ENCODE measurements around the gene LHPP. TPM values are rescaled to one million over a fixed set of nuclear protein-coding genes. Genes with fewer than 3 reads are reported as not detected.

The LHPP gene
- total and polyA plus RNA-seq, 10 of the 15 experiments (the other 5 are each of a cell fraction or from before 2014, with no cell fraction given): 0.79 to 9.8 (median 6.7) TPM

GRCh38 chr10:124616040-124616835, 154.6 kb downstream of the LHPP start:
- H3K9me3 ChIP-seq (replicated peaks; ENCODE audit: control insufficient read depth, insufficient read depth, low read length): no peaks in the 10 kb centered on the region
- H2AFZ ChIP-seq (ENCODE audit: control insufficient read depth, low read depth, low read length): no peak overlapping the region
- intact Hi-C loops (cut with micrococcal nuclease; ENCODE audit: unreplicated experiment) (no loop called here), in situ Hi-C loops (cut with MboI) (no loop called here)
- BruUV-seq (replicated peaks): no TSS peak
- H3K79me2 ChIP-seq (ENCODE audit: control insufficient read depth, insufficient read depth, low read length): no peaks in the 10 kb centered on the region
- TF ChIP-seq TCF12 (IDR thresholded peaks at IDR 0.05; ENCODE audit: low read depth, low read length) (no peak), IKZF2 (IDR thresholded peaks at IDR 0.05) (no peak), HSF1 (IDR thresholded peaks at IDR 0.05; ENCODE audit: low read depth, low read length) (no peak), NKRF (conservative IDR thresholded peaks at IDR 0.05) (no peak), STAT3 (IDR thresholded peaks at IDR 0.05; ENCODE audit: low read depth, low read length) (no peak), PAX5 (IDR thresholded peaks at IDR 0.05; ENCODE audit: borderline replicate concordance, low read depth, low read length) (no peak), USF1 (IDR thresholded peaks at IDR 0.05; ENCODE audit: borderline replicate concordance, extremely low read length, insufficient read depth, low read depth, low read length) (no peak), BCLAF1 (IDR thresholded peaks at IDR 0.05) (no peak), GABPA (IDR thresholded peaks at IDR 0.05; ENCODE audit: low read depth) (no peak), EED (IDR thresholded peaks at IDR 0.05; ENCODE audit: low read depth) (no peak), HDGF (IDR thresholded peaks at IDR 0.05) (no peak), CTCF (IDR thresholded peaks at IDR 0.05 in 2 of 3, conservative IDR thresholded peaks at IDR 0.05 in 1 of 3; ENCODE audit: control insufficient read depth in 2 of 3, extremely low read depth in 1 of 3, insufficient read depth in 1 of 3, low read depth in 3 of 3, low read length in 3 of 3) (no peak), SMARCA5 (IDR thresholded peaks at IDR 0.05) (no peak)
- H3K4me2 ChIP-seq (ENCODE audit: control insufficient read depth, insufficient read depth): no peak overlapping the region
- no peak for FAIRE-seq
- no peak for DNase-seq (ENCODE audit: low read depth, low spot score)
- no peaks in the 10 kb centered on the region for H4K20me1 ChIP-seq (ENCODE audit: control insufficient read depth, insufficient read depth)
- peaks cover 0 to 7% of the 10 kb centered on the region in 2 experiments; a peak in 2 of 4 replicates for H3K36me3 ChIP-seq (ENCODE audit: control insufficient read depth in 2 of 2, insufficient read depth in 2 of 2, low read length in 1 of 2)
- no peak overlapping the region for H3K27ac ChIP-seq (ENCODE audit: control insufficient read depth, insufficient read depth)
- ChIA-PET SMC1A (ENCODE audit: uncharacterized antibody, unreplicated experiment) (interaction anchor here (1.0 kb wide), 1 partner anchor 81 kb away, joined by 3 read pairs; no protein-coding TSS in a partner anchor), POLR2A (interaction anchor here (0.7 kb wide), 1 partner anchor 57 kb away, joined by 3 read pairs; no protein-coding TSS in a partner anchor), RAD21 (ENCODE audit: unreplicated experiment) (interaction anchor here (1.7 kb wide), 1 partner anchor 125 kb away, joined by 4 read pairs; no protein-coding TSS in a partner anchor), CTCF (no interaction called here)
- peaks cover 70% of the 10 kb centered on the region for H3K4me1 ChIP-seq (ENCODE audit: control insufficient read depth, insufficient read depth, low read length)
- H3K4me3 ChIP-seq: no peak overlapping the region
- no peaks in the 10 kb centered on the region for H3K27me3 ChIP-seq (replicated peaks in 1 of 2; ENCODE audit: control insufficient read depth in 2 of 2, insufficient read depth in 2 of 2, low read length in 1 of 2)
- no peak overlapping the region for H3K9ac ChIP-seq (ENCODE audit: control insufficient read depth, insufficient read depth, low read length)
- ATAC-seq: no peak
- WGBS (ENCODE audit: insufficient coverage, insufficient replicate concordance, low lambda C conversion rate, missing lambda C conversion rate): 94% methylated on average over 27 of the region's 30 CpGs
